Colonic mucosa (tissue), 4 donors: ENCODE results near the gene COL6A3. TPM values are rescaled to one million over a fixed set of nuclear protein-coding genes. Genes with fewer than 3 reads are reported as not detected.

Experiments
- DNase-seq: peaks from one replicate; pipeline ENCODE4 v3.0.0-alpha.2; 2020
- H3K27ac ChIP-seq: fragments of 200-600 bp; one replicate; pipeline ENCODE4 v1.8.0; 2021
- H3K27me3 ChIP-seq: fragments of 200-600 bp; one replicate; pipeline ENCODE4 v1.8.0; 2021
- H3K36me3 ChIP-seq: fragments of 200-600 bp; one replicate; pipeline ENCODE4 v1.8.0; 2021
- H3K4me1 ChIP-seq: fragments of 200-600 bp; one replicate; pipeline ENCODE4 v1.8.0; 2021; ENCODE audit warnings: mild to moderate bottlenecking
- H3K4me3 ChIP-seq: fragments of 200-600 bp; one replicate; pipeline ENCODE4 v1.8.0; 2021
- H3K9ac ChIP-seq, 2 donors: one replicate each; pipeline ENCODE4 v1.7.0; 2013; ENCODE audit warnings: control low read depth in 2 of 2, low read depth in 2 of 2, low read length in 2 of 2
- H3K9me3 ChIP-seq: fragments of 200-600 bp; one replicate; pipeline ENCODE4 v1.8.0; 2021
- CTCF ChIP-seq: fragments of 200-600 bp; IDR thresholded peaks from one replicate; pipeline ENCODE4 v1.8.0; 2022; ENCODE audit warnings: antibody characterized with exemption, mild to moderate bottlenecking
- intact Hi-C: fragments of 100-400 bp; cut with DNase I; formaldehyde crosslinking; loops from one replicate; pipeline ENCODE4 v1.14.1; 2022
- total RNA-seq, 2 donors: library from RNA; stranded (reverse); fragmentation: NEBNext Ultra II Directional in 1 of 2; extraction: Animal tissue kit (Norgen Biotek cat#: 25700) in 1 of 2; gene quantifications; one replicate each; pipeline ENCODE4 v1.2.1, GENCODE V29; 2021
- donor health status: healthy.
- donor health status: DM: no; HTN: no; CAD: no.
- donor health status: DM: no; HTN: no; CAD: no.

Gene COL6A3
- total RNA-seq, 2 donors from 2014 or later = 28.4 to 80.9 TPM

GRCh38 chr2:237343993-237344392 is 70.0 kb downstream of the COL6A3 start:
- no peaks in the 10 kb centered on the region for H3K36me3 ChIP-seq
- H3K9me3 ChIP-seq = no peaks in the 10 kb centered on the region
- intact Hi-C loops = no loop called here
- H3K4me1 ChIP-seq = no peaks in the 10 kb centered on the region
- no peak for DNase-seq
- H3K4me3 ChIP-seq = no peak overlapping the region
- no peak for TF ChIP-seq CTCF
- H3K27ac ChIP-seq = no peak overlapping the region
- H3K9ac ChIP-seq = no peak overlapping the region
- H3K27me3 ChIP-seq = no peaks in the 10 kb centered on the region

- Histone ChIP-seq H3K36me3 (no peaks in the 10 kb centered on the region), H3K9ac (no peak overlapping the region), H3K27me3 (no peaks in the 10 kb centered on the region), H3K4me1 (no peaks in the 10 kb centered on the region), H3K9me3 (no peaks in the 10 kb centered on the region), H3K4me3 (no peak overlapping the region), H3K27ac (no peak overlapping the region)
- intact Hi-C loops = no loop called here
- TF ChIP-seq CTCF = no peak
- no peak for DNase-seq
These were observed 72.1 kb downstream of the COL6A3 start for GRCh38 chr2:237341872-237342271.

GRCh38 chr2:237337586-237337985 is 76.4 kb downstream of the COL6A3 start:
- no peak for DNase-seq
- H3K9ac ChIP-seq = no peak overlapping the region
- H3K27ac ChIP-seq = no peak overlapping the region
- no peaks in the 10 kb centered on the region for H3K36me3 ChIP-seq
- TF ChIP-seq CTCF = no peak
- H3K27me3 ChIP-seq = no peaks in the 10 kb centered on the region
- no peaks in the 10 kb centered on the region for H3K9me3 ChIP-seq
- no peak overlapping the region for H3K4me3 ChIP-seq
- no peaks in the 10 kb centered on the region for H3K4me1 ChIP-seq
- intact Hi-C loops = no loop called here

GRCh38 chr2:237336131-237336530 is 77.8 kb downstream of the COL6A3 start:
- no peak for DNase-seq
- no peaks in the 10 kb centered on the region for H3K27me3 ChIP-seq
- H3K4me3 ChIP-seq = no peak overlapping the region
- intact Hi-C loops = no loop called here
- H3K27ac ChIP-seq = no peak overlapping the region
- no peaks in the 10 kb centered on the region for H3K36me3 ChIP-seq
- H3K4me1 ChIP-seq = no peaks in the 10 kb centered on the region
- no peaks in the 10 kb centered on the region for H3K9me3 ChIP-seq
- TF ChIP-seq CTCF = no peak
- H3K9ac ChIP-seq = no peak overlapping the region

GRCh38 chr2:237333748-237334147 is 80.2 kb downstream of the COL6A3 start:
- no peak overlapping the region for H3K9ac ChIP-seq
- no peaks in the 10 kb centered on the region for H3K4me1 ChIP-seq
- no peaks in the 10 kb centered on the region for H3K27me3 ChIP-seq
- no peaks in the 10 kb centered on the region for H3K9me3 ChIP-seq
- TF ChIP-seq CTCF = no peak
- DNase-seq = no peak
- intact Hi-C loops = no loop called here
- no peak overlapping the region for H3K27ac ChIP-seq
- no peaks in the 10 kb centered on the region for H3K36me3 ChIP-seq
- H3K4me3 ChIP-seq = no peak overlapping the region

GRCh38 chr2:237330541-237330940 is 83.4 kb downstream of the COL6A3 start:
- H3K36me3 ChIP-seq = no peaks in the 10 kb centered on the region
- H3K9me3 ChIP-seq = no peaks in the 10 kb centered on the region
- no peaks in the 10 kb centered on the region for H3K27me3 ChIP-seq
- no peak overlapping the region for H3K27ac ChIP-seq
- TF ChIP-seq CTCF = no peak
- DNase-seq = no peak
- no peak overlapping the region for H3K9ac ChIP-seq
- H3K4me1 ChIP-seq = no peaks in the 10 kb centered on the region
- no peak overlapping the region for H3K4me3 ChIP-seq
- intact Hi-C loops = no loop called here
